OCI-LY7 (cell line): ENCODE measurements around the gene CIZ1.

Experiments used
- EZH2phosphoT487 ChIP-seq: fragments of 200-600 bp; sonication (generic); IDR thresholded peaks from 2 replicates; pipeline ENCODE4 v1.6.1; 2018; ENCODE audit warnings: low read depth, borderline replicate concordance, mild to moderate bottlenecking, mixed run types, antibody characterized with exemption, low read length, moderate library complexity, mixed read lengths
- TF ChIP-seq, protein P1 (sequence below): fragments of 200-600 bp; sonication (generic); conservative IDR thresholded peaks from 2 replicates; pipeline ENCODE4 v1.5.1; 2014; ENCODE audit warnings: mild to moderate bottlenecking, antibody characterized with exemption, low read length, moderate library complexity, mixed read lengths

DNA sequence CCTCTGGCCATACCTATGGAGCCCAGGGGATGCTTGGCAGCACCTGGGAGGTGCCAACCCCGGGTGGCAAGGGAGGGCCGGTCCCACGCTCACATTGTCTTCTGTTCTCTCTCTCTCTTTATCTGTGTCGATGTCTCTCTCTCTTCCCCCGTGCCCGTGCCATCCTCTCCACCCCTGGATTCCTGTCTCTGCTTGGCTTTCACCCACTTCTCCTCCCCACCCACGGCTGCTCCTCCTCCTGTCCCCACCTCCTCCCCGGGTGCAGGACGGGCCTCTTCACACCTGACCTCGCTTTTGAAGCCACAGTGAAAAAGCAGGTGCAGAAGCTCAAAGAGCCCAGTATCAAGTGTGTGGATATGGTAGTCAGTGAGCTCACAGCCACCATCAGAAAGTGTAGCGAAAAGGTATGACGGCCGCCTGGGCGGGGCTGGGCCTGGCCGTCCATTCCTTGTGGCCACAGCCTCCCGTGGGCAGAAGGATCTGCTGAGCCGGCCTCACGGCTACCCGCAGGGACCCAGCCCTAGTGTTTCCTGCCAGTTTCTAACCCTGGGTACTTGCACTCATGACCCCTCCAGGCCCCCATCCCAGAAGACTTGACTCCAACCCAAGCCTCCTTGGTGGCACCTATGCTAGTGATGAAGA is 34.5 kb upstream of the CIZ1 start:
- TF ChIP-seq, protein P1, sequence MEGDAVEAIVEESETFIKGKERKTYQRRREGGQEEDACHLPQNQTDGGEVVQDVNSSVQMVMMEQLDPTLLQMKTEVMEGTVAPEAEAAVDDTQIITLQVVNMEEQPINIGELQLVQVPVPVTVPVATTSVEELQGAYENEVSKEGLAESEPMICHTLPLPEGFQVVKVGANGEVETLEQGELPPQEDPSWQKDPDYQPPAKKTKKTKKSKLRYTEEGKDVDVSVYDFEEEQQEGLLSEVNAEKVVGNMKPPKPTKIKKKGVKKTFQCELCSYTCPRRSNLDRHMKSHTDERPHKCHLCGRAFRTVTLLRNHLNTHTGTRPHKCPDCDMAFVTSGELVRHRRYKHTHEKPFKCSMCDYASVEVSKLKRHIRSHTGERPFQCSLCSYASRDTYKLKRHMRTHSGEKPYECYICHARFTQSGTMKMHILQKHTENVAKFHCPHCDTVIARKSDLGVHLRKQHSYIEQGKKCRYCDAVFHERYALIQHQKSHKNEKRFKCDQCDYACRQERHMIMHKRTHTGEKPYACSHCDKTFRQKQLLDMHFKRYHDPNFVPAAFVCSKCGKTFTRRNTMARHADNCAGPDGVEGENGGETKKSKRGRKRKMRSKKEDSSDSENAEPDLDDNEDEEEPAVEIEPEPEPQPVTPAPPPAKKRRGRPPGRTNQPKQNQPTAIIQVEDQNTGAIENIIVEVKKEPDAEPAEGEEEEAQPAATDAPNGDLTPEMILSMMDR: no peak
- no peak for TF ChIP-seq EZH2phosphoT487
